ENCODE measurements around the gene TMEM59L. TPM values are rescaled to one million over a fixed set of nuclear protein-coding genes. Genes with fewer than 3 reads are reported as not detected.

Gene TMEM59L
- total and polyA plus RNA-seq, 9 of the 15 experiments (the other 6 are each of a cell fraction or from before 2014, with no cell fraction given) = 0.37 TPM; not detected in 8

DNA sequence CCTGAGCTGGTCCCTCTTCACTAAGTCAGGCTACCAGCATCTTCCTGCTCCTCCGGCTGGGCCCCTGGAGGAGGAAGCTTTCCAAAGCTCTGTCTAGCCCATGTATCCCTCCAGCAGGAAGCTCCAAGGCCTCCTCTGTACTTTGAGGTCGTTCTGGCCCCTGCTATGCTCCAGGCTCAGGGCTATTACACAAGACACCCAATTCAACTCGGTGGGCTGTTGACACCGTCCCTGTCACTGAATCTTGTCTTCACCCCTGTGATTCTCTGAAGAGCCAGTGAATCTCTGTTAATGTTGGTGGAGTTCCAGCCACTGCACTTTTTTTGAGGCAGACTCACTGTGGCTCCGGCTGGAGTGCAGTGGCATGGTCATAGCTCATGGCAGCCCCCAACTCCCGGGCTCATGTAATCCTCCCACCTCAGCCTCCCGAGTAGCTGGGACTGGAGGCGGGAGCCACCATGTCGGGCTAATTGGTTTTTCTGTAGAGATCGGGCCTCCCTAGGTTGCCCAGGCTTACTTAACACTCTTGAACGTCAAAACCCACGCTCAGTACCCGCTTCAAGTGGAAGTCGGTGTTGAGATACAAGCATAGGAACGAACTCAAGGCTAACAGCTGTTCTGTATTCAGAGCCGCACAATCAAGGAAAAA, 24.6 kb upstream of the TMEM59L start (continued):
- TF ChIP-seq, protein P1, sequence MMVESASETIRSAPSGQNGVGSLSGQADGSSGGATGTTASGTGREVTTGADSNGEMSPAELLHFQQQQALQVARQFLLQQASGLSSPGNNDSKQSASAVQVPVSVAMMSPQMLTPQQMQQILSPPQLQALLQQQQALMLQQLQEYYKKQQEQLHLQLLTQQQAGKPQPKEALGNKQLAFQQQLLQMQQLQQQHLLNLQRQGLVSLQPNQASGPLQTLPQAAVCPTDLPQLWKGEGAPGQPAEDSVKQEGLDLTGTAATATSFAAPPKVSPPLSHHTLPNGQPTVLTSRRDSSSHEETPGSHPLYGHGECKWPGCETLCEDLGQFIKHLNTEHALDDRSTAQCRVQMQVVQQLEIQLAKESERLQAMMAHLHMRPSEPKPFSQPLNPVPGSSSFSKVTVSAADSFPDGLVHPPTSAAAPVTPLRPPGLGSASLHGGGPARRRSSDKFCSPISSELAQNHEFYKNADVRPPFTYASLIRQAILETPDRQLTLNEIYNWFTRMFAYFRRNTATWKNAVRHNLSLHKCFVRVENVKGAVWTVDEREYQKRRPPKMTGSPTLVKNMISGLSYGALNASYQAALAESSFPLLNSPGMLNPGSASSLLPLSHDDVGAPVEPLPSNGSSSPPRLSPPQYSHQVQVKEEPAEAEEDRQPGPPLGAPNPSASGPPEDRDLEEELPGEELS (CRISPR knock-in tag; IDR thresholded peaks at IDR 0.05; ENCODE audit: borderline replicate concordance) = peak; percentile 21; the same call in 1 of the 2 replicates
- TF ChIP-seq, protein P2, sequence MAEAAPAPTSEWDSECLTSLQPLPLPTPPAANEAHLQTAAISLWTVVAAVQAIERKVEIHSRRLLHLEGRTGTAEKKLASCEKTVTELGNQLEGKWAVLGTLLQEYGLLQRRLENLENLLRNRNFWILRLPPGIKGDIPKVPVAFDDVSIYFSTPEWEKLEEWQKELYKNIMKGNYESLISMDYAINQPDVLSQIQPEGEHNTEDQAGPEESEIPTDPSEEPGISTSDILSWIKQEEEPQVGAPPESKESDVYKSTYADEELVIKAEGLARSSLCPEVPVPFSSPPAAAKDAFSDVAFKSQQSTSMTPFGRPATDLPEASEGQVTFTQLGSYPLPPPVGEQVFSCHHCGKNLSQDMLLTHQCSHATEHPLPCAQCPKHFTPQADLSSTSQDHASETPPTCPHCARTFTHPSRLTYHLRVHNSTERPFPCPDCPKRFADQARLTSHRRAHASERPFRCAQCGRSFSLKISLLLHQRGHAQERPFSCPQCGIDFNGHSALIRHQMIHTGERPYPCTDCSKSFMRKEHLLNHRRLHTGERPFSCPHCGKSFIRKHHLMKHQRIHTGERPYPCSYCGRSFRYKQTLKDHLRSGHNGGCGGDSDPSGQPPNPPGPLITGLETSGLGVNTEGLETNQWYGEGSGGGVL (CRISPR knock-in tag; IDR thresholded peaks at IDR 0.05) = no peak
- TF ChIP-seq, protein P3, sequence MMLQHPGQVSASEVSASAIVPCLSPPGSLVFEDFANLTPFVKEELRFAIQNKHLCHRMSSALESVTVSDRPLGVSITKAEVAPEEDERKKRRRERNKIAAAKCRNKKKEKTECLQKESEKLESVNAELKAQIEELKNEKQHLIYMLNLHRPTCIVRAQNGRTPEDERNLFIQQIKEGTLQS (IDR thresholded peaks at IDR 0.05) = no peak
- TF ChIP-seq, protein P3 (CRISPR knock-in tag; conservative IDR thresholded peaks at IDR 0.05) = 0 out of 2 replicates have a peak, but pooled peaks have one; percentile 49
- TF ChIP-seq POLR2H (tag; IDR thresholded peaks at IDR 0.05; ENCODE audit: low read depth) (no peak), FOS (IDR thresholded peaks at IDR 0.05; ENCODE audit: extremely low read depth, insufficient read length) (no peak), FOXK1 (CRISPR knock-in tag; IDR thresholded peaks at IDR 0.05; ENCODE audit: borderline replicate concordance) (0 out of 2 replicates have a peak, but pooled peaks have one; percentile 15), ZNF316 (IDR thresholded peaks at IDR 0.05) (no peak), FOXP1 (CRISPR knock-in tag; IDR thresholded peaks at IDR 0.05) (peak; percentile 57; the same call in 1 of the 2 replicates), ZNF274 (IDR thresholded peaks at IDR 0.05; ENCODE audit: borderline replicate concordance, low read depth, low read length) (no peak), L3MBTL2 (IDR thresholded peaks at IDR 0.05) (peak; percentile 35; the same call in 1 of the 2 replicates), LARP7 (IDR thresholded peaks at IDR 0.05) (no peak), SMARCC2 (IDR thresholded peaks at IDR 0.05; ENCODE audit: low read depth) (peak; percentile 21; the same call in 1 of the 2 replicates), SMAD3 (CRISPR knock-in tag; conservative IDR thresholded peaks at IDR 0.05) (no peak), NR2C1 (IDR thresholded peaks at IDR 0.05) (no peak), NR2C1 (tag; IDR thresholded peaks at IDR 0.05) (peak; percentile 53), HNRNPH1 (optimal IDR thresholded peaks at IDR 0.05; ENCODE audit: low read depth, low read length) (no peak), CEBPB (tag; IDR thresholded peaks at IDR 0.05) (peak; percentile 75; the same call in 1 of the 2 replicates)
- TF ChIP-seq, protein P4, sequence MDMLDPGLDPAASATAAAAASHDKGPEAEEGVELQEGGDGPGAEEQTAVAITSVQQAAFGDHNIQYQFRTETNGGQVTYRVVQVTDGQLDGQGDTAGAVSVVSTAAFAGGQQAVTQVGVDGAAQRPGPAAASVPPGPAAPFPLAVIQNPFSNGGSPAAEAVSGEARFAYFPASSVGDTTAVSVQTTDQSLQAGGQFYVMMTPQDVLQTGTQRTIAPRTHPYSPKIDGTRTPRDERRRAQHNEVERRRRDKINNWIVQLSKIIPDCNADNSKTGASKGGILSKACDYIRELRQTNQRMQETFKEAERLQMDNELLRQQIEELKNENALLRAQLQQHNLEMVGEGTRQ (CRISPR knock-in tag; IDR thresholded peaks at IDR 0.05) = no peak
- TF ChIP-seq, protein P5, sequence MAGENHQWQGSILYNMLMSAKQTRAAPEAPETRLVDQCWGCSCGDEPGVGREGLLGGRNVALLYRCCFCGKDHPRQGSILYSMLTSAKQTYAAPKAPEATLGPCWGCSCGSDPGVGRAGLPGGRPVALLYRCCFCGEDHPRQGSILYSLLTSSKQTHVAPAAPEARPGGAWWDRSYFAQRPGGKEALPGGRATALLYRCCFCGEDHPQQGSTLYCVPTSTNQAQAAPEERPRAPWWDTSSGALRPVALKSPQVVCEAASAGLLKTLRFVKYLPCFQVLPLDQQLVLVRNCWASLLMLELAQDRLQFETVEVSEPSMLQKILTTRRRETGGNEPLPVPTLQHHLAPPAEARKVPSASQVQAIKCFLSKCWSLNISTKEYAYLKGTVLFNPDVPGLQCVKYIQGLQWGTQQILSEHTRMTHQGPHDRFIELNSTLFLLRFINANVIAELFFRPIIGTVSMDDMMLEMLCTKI (IDR thresholded peaks at IDR 0.05; ENCODE audit: partially characterized antibody) = no peak
- TF ChIP-seq, protein P6, sequence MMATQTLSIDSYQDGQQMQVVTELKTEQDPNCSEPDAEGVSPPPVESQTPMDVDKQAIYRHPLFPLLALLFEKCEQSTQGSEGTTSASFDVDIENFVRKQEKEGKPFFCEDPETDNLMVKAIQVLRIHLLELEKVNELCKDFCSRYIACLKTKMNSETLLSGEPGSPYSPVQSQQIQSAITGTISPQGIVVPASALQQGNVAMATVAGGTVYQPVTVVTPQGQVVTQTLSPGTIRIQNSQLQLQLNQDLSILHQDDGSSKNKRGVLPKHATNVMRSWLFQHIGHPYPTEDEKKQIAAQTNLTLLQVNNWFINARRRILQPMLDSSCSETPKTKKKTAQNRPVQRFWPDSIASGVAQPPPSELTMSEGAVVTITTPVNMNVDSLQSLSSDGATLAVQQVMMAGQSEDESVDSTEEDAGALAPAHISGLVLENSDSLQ (IDR thresholded peaks at IDR 0.05) = no peak
